ENCODE results near the gene AOPEP. TPM values are rescaled to one million over a fixed set of nuclear protein-coding genes. Genes with fewer than 3 reads are reported as not detected.

AOPEP gene
- total and polyA plus RNA-seq, 2 of the 13 experiments (the other 11 are each of a cell fraction or from before 2014, with no cell fraction given) = 22.2 to 41.6 TPM

- no peak for TF ChIP-seq MAFK (conservative IDR thresholded peaks at IDR 0.05 in 1 of 2, IDR thresholded peaks at IDR 0.05 in 1 of 2; ENCODE audit: low read length in 2 of 2)
- TF ChIP-seq TCF12 (IDR thresholded peaks at IDR 0.05) = no peak
- no peak for TF ChIP-seq TCF12 (CRISPR knock-in tag; IDR thresholded peaks at IDR 0.05)
- no peak for TF ChIP-seq ZNF558 (CRISPR knock-in tag; IDR thresholded peaks at IDR 0.05; ENCODE audit: borderline replicate concordance)
- TF ChIP-seq HINFP (CRISPR knock-in tag; IDR thresholded peaks at IDR 0.05; ENCODE audit: low read depth) = no peak
- no peak for TF ChIP-seq ZNF280D (CRISPR knock-in tag; IDR thresholded peaks at IDR 0.05)
- no peak for TF ChIP-seq HNRNPLL (IDR thresholded peaks at IDR 0.05; ENCODE audit: low read depth, low read length, poor library complexity, severe bottlenecking)
- no peak for TF ChIP-seq ELF1 (CRISPR knock-in tag; IDR thresholded peaks at IDR 0.05)
- no peak for TF ChIP-seq MNT (IDR thresholded peaks at IDR 0.05)
- TF ChIP-seq ARID4A (CRISPR knock-in tag; IDR thresholded peaks at IDR 0.05; ENCODE audit: borderline replicate concordance) = peak; percentile 59; the same call in 1 of the 2 replicates
- peak; percentile 12; the same call in 1 of the 2 replicates for TF ChIP-seq BHLHE40 (IDR thresholded peaks at IDR 0.05; ENCODE audit: low read length)
- TF ChIP-seq NCOA5 (CRISPR knock-in tag; IDR thresholded peaks at IDR 0.05) = no peak
- TF ChIP-seq ZNF564 (CRISPR knock-in tag; IDR thresholded peaks at IDR 0.05) = no peak
- TF ChIP-seq CREB1 (IDR thresholded peaks at IDR 0.05) = no peak
- no peak for TF ChIP-seq CREB1 (CRISPR knock-in tag; IDR thresholded peaks at IDR 0.05)
- TF ChIP-seq ZC3H13 (CRISPR knock-in tag; IDR thresholded peaks at IDR 0.05) = no peak
- no peak for TF ChIP-seq ELF4 (CRISPR knock-in tag; IDR thresholded peaks at IDR 0.05; ENCODE audit: borderline replicate concordance)
- no peak for TF ChIP-seq ZNF781 (CRISPR knock-in tag; IDR thresholded peaks at IDR 0.05; ENCODE audit: borderline replicate concordance, not compliant biosample characterization)
- TF ChIP-seq ZNF260 (CRISPR knock-in tag; IDR thresholded peaks at IDR 0.05; ENCODE audit: borderline replicate concordance, low read depth) = no peak
These were observed 344.1 kb downstream of the AOPEP start (continued) for GRCh38 chr9:95070549-95071021.
